ENCODE measurements around the gene PLD1.

- TF ChIP-seq CTCF (IDR thresholded peaks at IDR 0.05; ENCODE audit: insufficient read depth, low read length), result no peak
- no peak for TF ChIP-seq REST (IDR thresholded peaks at IDR 0.05; ENCODE audit: insufficient replicate concordance, low read depth)
- TF ChIP-seq GABPA (IDR thresholded peaks at IDR 0.05; ENCODE audit: low read depth), result no peak
- TF ChIP-seq POLR2AphosphoS5 (IDR thresholded peaks at IDR 0.05; ENCODE audit: low read depth), result no peak
Measured at GRCh38 chr3:171783086-171783485, 27.2 kb downstream of the PLD1 start.

Measured in HL-60 (cell line).